ENCODE data around the gene PEX26. TPM values are rescaled to one million over a fixed set of nuclear protein-coding genes. Genes with fewer than 3 reads are reported as not detected.

Gene PEX26
- total and polyA plus RNA-seq, 2 of the 13 experiments (the other 11 are each of a cell fraction or from before 2014, with no cell fraction given): 10.6 to 25.1 TPM

DNA sequence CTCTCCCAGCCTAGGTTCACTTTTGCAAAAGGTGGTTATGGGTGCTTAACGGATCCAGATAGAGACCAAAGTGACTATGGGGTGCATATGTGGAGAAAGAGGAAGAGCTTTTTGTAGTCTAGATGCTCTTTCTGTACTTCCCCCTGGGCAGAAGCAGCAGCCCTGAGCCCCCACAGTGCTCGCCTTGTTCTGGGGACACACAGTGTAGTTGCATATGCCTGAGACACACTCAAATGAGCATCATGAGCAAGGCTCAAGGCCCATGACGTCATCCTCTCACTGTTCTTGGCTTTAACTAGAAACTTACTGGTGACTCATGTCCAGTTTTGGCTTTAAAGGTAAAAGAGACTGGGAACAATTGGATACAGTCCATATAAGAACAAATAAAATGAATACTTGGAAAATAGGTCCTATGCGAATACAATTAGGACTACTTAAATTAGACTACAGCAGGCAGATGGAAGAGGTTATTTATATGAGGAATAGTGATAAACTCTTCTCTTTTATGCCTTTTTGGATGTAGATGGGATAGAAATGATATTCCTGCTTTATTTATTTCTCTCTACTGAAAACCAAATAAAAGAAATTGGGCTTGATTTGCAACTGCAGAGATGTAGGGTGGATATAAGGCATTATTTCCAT is 20.1 kb upstream of the PEX26 start (continued):
- TF ChIP-seq ZBTB4 (CRISPR knock-in tag; IDR thresholded peaks at IDR 0.05; ENCODE audit: borderline replicate concordance) (no peak), ZFX (CRISPR knock-in tag; IDR thresholded peaks at IDR 0.05; ENCODE audit: low read depth) (no peak), ZNF552 (CRISPR knock-in tag; IDR thresholded peaks at IDR 0.05; ENCODE audit: borderline replicate concordance) (no peak), ZNF101 (CRISPR knock-in tag; IDR thresholded peaks at IDR 0.05; ENCODE audit: borderline replicate concordance, low read depth) (no peak), ZMYM4 (CRISPR knock-in tag; IDR thresholded peaks at IDR 0.05) (no peak), POGZ (CRISPR knock-in tag; IDR thresholded peaks at IDR 0.05) (no peak), PHF20 (CRISPR knock-in tag; IDR thresholded peaks at IDR 0.05) (no peak), DPF2 (CRISPR knock-in tag; IDR thresholded peaks at IDR 0.05; ENCODE audit: borderline replicate concordance, low read depth) (no peak), ZNF619 (CRISPR knock-in tag; IDR thresholded peaks at IDR 0.05) (no peak), SMARCC2 (IDR thresholded peaks at IDR 0.05) (no peak), ZNF709 (CRISPR knock-in tag; IDR thresholded peaks at IDR 0.05) (no peak), ZNF546 (CRISPR knock-in tag; conservative IDR thresholded peaks at IDR 0.05) (no peak), IRF1 (CRISPR knock-in tag; IDR thresholded peaks at IDR 0.05; ENCODE audit: low read depth) (no peak), AKNA (CRISPR knock-in tag; IDR thresholded peaks at IDR 0.05; ENCODE audit: borderline replicate concordance) (no peak), SOX13 (IDR thresholded peaks at IDR 0.05) (no peak), SOX13 (CRISPR knock-in tag; conservative IDR thresholded peaks at IDR 0.05 in 1 of 2, IDR thresholded peaks at IDR 0.05 in 1 of 2) (no peak), REXO4 (CRISPR knock-in tag; IDR thresholded peaks at IDR 0.05; ENCODE audit: borderline replicate concordance) (no peak), ZBTB21 (CRISPR knock-in tag; IDR thresholded peaks at IDR 0.05) (peak; percentile 24; the same call in 1 of the 2 replicates), FOSL2 (CRISPR knock-in tag; IDR thresholded peaks at IDR 0.05) (peak; percentile 73), ZFP1 (CRISPR knock-in tag; IDR thresholded peaks at IDR 0.05) (no peak), MTA3 (CRISPR knock-in tag; IDR thresholded peaks at IDR 0.05) (no peak), ZNF749 (CRISPR knock-in tag; IDR thresholded peaks at IDR 0.05; ENCODE audit: borderline replicate concordance) (no peak), ZNF713 (CRISPR knock-in tag; IDR thresholded peaks at IDR 0.05) (no peak)
